HEK293T (cell line): Measurements from ENCODE around the gene ERBB2.

Source experiments
- BHLHE40 ChIP-seq: fragments of 450-650 bp; IDR thresholded peaks from 2 replicates; pipeline ENCODE4 v1.6.1; 2016; ENCODE audit warnings: mild to moderate bottlenecking, moderate library complexity, borderline replicate concordance
- CTBP1 ChIP-seq: fragments of 450-650 bp; IDR thresholded peaks from 2 replicates; pipeline ENCODE4 v1.6.1; 2016; ENCODE audit warnings: borderline replicate concordance
- ELF4 ChIP-seq: fragments of 450-650 bp; IDR thresholded peaks from 2 replicates; pipeline ENCODE4 v1.6.1; 2017; ENCODE audit warnings: antibody characterized with exemption
- FOXK2 ChIP-seq: fragments of 450-650 bp; IDR thresholded peaks from 2 replicates; pipeline ENCODE4 v1.6.1; 2016; ENCODE audit warnings: mild to moderate bottlenecking
- FOXM1 ChIP-seq: fragments of 450-650 bp; IDR thresholded peaks from 2 replicates; pipeline ENCODE4 v1.6.1; 2017; ENCODE audit warnings: mild to moderate bottlenecking, borderline replicate concordance
- HDGF ChIP-seq: fragments of 450-650 bp; IDR thresholded peaks from 2 replicates; pipeline ENCODE4 v1.6.1; 2017; ENCODE audit warnings: antibody characterized with exemption, borderline replicate concordance
- NFRKB ChIP-seq: fragments of 450-650 bp; IDR thresholded peaks from 2 replicates; pipeline ENCODE4 v1.6.1; 2016; ENCODE audit warnings: mild to moderate bottlenecking, moderate library complexity
- PKNOX1 ChIP-seq: fragments of 450-650 bp; IDR thresholded peaks from 2 replicates; pipeline ENCODE4 v1.6.1; 2016
- SP1 ChIP-seq: fragments of 450-650 bp; IDR thresholded peaks from 2 replicates; pipeline ENCODE4 v1.6.1; 2017

- TF ChIP-seq BHLHE40 (no peak), CTBP1 (no peak), HDGF (no peak), FOXM1 (no peak), NFRKB (no peak), SP1 (no peak), PKNOX1 (no peak), FOXK2 (no peak), ELF4 (no peak)
These were observed 54.5 kb downstream of the ERBB2 start for GRCh38 chr17:39754161-39754957.
